GM21717 (cell line): ENCODE measurements around the gene PUS1.

Experiments
- ATAC-seq: cut with Tn5 transposase; IDR thresholded peaks from one replicate; pipeline ENCODE4 v1.9.1; 2021; ENCODE audit warnings: mild to moderate bottlenecking, moderate library complexity; ENCODE audit not compliant: unreplicated experiment

The PUS1 gene

GRCh38 chr12:131988054-131988796 lies 59.1 kb downstream of the PUS1 start:
- ATAC-seq: no peak

- ATAC-seq: no peak
Measured at GRCh38 chr12:131989021-131989420, 59.9 kb downstream of the PUS1 start.

- no peak for ATAC-seq
Measured at GRCh38 chr12:131990066-131990979, 61.2 kb downstream of the PUS1 start.

- ATAC-seq: no peak
Measured at GRCh38 chr12:131990980-131991305, 61.9 kb downstream of the PUS1 start.

GRCh38 chr12:131991816-131992430 lies 62.8 kb downstream of the PUS1 start:
- ATAC-seq: no peak

- no peak for ATAC-seq
Measured at GRCh38 chr12:131994589-131994988, 65.5 kb downstream of the PUS1 start.
